WERI-Rb-1 (cell line): ENCODE data around the gene RIN3.

Experiments used
- DNase-seq: peaks from one replicate; pipeline ENCODE4 v3.0.0-alpha.2; 2020
- H3K27ac ChIP-seq: fragments of 250-450 bp; sonication (Bioruptor Pico); 2 replicates; pipeline ENCODE4 v1.5.1; 2020; ENCODE audit warnings: mild to moderate bottlenecking, moderate library complexity
- H3K27me3 ChIP-seq: fragments of 250-450 bp; sonication (Bioruptor Pico); 2 replicates; pipeline ENCODE4 v1.5.1; 2021; ENCODE audit warnings: mild to moderate bottlenecking, low read depth, moderate library complexity; ENCODE audit not compliant: insufficient read depth, severe bottlenecking
- H3K36me3 ChIP-seq: fragments of 250-450 bp; sonication (Bioruptor Pico); 2 replicates; pipeline ENCODE4 v1.5.1; 2020; ENCODE audit warnings: mild to moderate bottlenecking, moderate library complexity
- H3K4me3 ChIP-seq: 2 replicates; pipeline ENCODE4 v1.5.1; 2011; ENCODE audit warnings: low read depth, mild to moderate bottlenecking, control low read depth, low read length
- H3K9me3 ChIP-seq: fragments of 250-450 bp; sonication (Bioruptor Pico); 2 replicates; pipeline ENCODE4 v1.5.1; 2021; ENCODE audit warnings: mild to moderate bottlenecking, moderate library complexity; ENCODE audit not compliant: severe bottlenecking
- CTCF ChIP-seq: IDR thresholded peaks from 2 replicates; pipeline ENCODE4 v1.5.1; 2011; ENCODE audit warnings: low read depth, mild to moderate bottlenecking, control low read depth, inconsistent platforms, low read length

Gene RIN3

GRCh38 chr14:92647797-92648279, 134.3 kb downstream of the RIN3 start:
- DNase-seq = no peak
- no peaks in the 10 kb centered on the region for H3K9me3 ChIP-seq
- H3K27me3 ChIP-seq = no peaks in the 10 kb centered on the region
- no peak overlapping the region for H3K27ac ChIP-seq
- no peak for TF ChIP-seq CTCF
- H3K4me3 ChIP-seq = no peak overlapping the region
- H3K36me3 ChIP-seq = no peaks in the 10 kb centered on the region

GRCh38 chr14:92649066-92649465, 135.5 kb downstream of the RIN3 start:
- Histone ChIP-seq H3K27ac (no peak overlapping the region), H3K9me3 (no peaks in the 10 kb centered on the region), H3K4me3 (no peak overlapping the region), H3K36me3 (no peaks in the 10 kb centered on the region), H3K27me3 (no peaks in the 10 kb centered on the region)
- no peak for TF ChIP-seq CTCF
- no peak for DNase-seq

GRCh38 chr14:92649934-92650545, 136.5 kb downstream of the RIN3 start:
- no peak overlapping the region for H3K27ac ChIP-seq
- H3K4me3 ChIP-seq = no peak overlapping the region
- TF ChIP-seq CTCF = no peak
- H3K9me3 ChIP-seq = no peaks in the 10 kb centered on the region
- no peak for DNase-seq
- no peaks in the 10 kb centered on the region for H3K36me3 ChIP-seq
- H3K27me3 ChIP-seq = no peaks in the 10 kb centered on the region

GRCh38 chr14:92650581-92651105, 137.1 kb downstream of the RIN3 start:
- TF ChIP-seq CTCF = no peak
- Histone ChIP-seq H3K9me3 (no peaks in the 10 kb centered on the region), H3K4me3 (no peak overlapping the region), H3K27ac (no peak overlapping the region), H3K27me3 (no peaks in the 10 kb centered on the region), H3K36me3 (no peaks in the 10 kb centered on the region)
- DNase-seq = no peak

GRCh38 chr14:92651106-92651757, 137.7 kb downstream of the RIN3 start:
- no peaks in the 10 kb centered on the region for H3K36me3 ChIP-seq
- H3K4me3 ChIP-seq = no peak overlapping the region
- no peak for DNase-seq
- no peaks in the 10 kb centered on the region for H3K9me3 ChIP-seq
- TF ChIP-seq CTCF = no peak
- no peak overlapping the region for H3K27ac ChIP-seq
- H3K27me3 ChIP-seq = no peaks in the 10 kb centered on the region
